BJ (cell line): Measurements from ENCODE around the gene RGMA. TPM values are rescaled to one million over a fixed set of nuclear protein-coding genes. Genes with fewer than 3 reads are reported as not detected.
A peak's percentile ranks its signal among the peaks of the same experiment; 100 is the strongest.

Experiments used
- CTCF ChIA-PET: fragments of 350-600 bp; formaldehyde crosslinking; extraction: SDS; loops from one replicate; lab custom pipeline; 2021; ENCODE audit warnings: antibody characterized with exemption, inconsistent platforms; lab: Yijun Ruan, JAX
- POLR2A ChIA-PET: fragments of 300-600 bp; sonication (Branson Sonifier 250); formaldehyde crosslinking; extraction: SDS; loops from one replicate; lab custom pipeline; 2021; ENCODE audit warnings: antibody characterized with exemption; lab: Charles Lee
- DNase-seq: peaks from one replicate; pipeline ENCODE4 v3.0.0-alpha.2; 2011; ENCODE audit warnings: low read depth
- H3K27me3 ChIP-seq: 2 replicates; pipeline ENCODE4 v1.6.0; 2011; ENCODE audit warnings: low read length; ENCODE audit not compliant: control insufficient read depth, insufficient read depth
- H3K36me3 ChIP-seq: 2 replicates; pipeline ENCODE4 v1.5.1; 2011; ENCODE audit warnings: low read length; ENCODE audit not compliant: control insufficient read depth, insufficient read depth
- H3K4me3 ChIP-seq: 2 replicates; pipeline ENCODE4 v1.5.1; 2011; ENCODE audit warnings: low read depth, mild to moderate bottlenecking, control low read depth, low read length
- polyA plus RNA-seq: library from polyadenylated mRNA; depleted of rRNA; stranded (reverse); fragments of >200 nt; gene quantifications from 2 replicates; pipeline ENCODE4 v1.2.3, GENCODE V29; 2011
- TF ChIP-seq, protein P1 (sequence below): IDR thresholded peaks from 2 replicates; pipeline ENCODE4 v1.5.1; 2011; ENCODE audit warnings: low read depth, mild to moderate bottlenecking, control low read depth, inconsistent platforms, low read length, moderate library complexity; ENCODE audit not compliant: insufficient read depth

RGMA gene
- polyA plus RNA-seq, 1 experiment = 0.34 TPM

GRCh38 chr15:93031103-93031464, 57.9 kb downstream of the RGMA start:
- ChIA-PET CTCF (interaction anchor here (1.0 to 6.3 kb wide), 13 partner anchors 10 to 1292 kb away, joined by 3 to 74 read pairs (median 5); no protein-coding TSS in a partner anchor), POLR2A (interaction anchor here (1.0 kb wide), 1 partner anchor 1089 kb away, joined by 4 read pairs; no protein-coding TSS in a partner anchor)
- peaks cover 9% of the 10 kb centered on the region for H3K36me3 ChIP-seq
- no peaks in the 10 kb centered on the region for H3K27me3 ChIP-seq
- TF ChIP-seq, protein P1, sequence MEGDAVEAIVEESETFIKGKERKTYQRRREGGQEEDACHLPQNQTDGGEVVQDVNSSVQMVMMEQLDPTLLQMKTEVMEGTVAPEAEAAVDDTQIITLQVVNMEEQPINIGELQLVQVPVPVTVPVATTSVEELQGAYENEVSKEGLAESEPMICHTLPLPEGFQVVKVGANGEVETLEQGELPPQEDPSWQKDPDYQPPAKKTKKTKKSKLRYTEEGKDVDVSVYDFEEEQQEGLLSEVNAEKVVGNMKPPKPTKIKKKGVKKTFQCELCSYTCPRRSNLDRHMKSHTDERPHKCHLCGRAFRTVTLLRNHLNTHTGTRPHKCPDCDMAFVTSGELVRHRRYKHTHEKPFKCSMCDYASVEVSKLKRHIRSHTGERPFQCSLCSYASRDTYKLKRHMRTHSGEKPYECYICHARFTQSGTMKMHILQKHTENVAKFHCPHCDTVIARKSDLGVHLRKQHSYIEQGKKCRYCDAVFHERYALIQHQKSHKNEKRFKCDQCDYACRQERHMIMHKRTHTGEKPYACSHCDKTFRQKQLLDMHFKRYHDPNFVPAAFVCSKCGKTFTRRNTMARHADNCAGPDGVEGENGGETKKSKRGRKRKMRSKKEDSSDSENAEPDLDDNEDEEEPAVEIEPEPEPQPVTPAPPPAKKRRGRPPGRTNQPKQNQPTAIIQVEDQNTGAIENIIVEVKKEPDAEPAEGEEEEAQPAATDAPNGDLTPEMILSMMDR = no peak
- no peak overlapping the region for H3K4me3 ChIP-seq
- no peak for DNase-seq

- ChIA-PET CTCF (interaction anchor here (0.5 to 6.3 kb wide), 31 partner anchors 9 to 1293 kb away, joined by 3 to 74 read pairs (median 4); no protein-coding TSS in a partner anchor), POLR2A (interaction anchor here (1.0 kb wide), 1 partner anchor 1090 kb away, joined by 4 read pairs; no protein-coding TSS in a partner anchor)
- Histone ChIP-seq H3K36me3 (peaks cover 11% of the 10 kb centered on the region), H3K4me3 (no peak overlapping the region), H3K27me3 (no peaks in the 10 kb centered on the region)
- TF ChIP-seq, protein P1 = peak; percentile 84
- DNase-seq = no peak
Observed at GRCh38 chr15:93030430-93031102, 58.4 kb downstream of the RGMA start.

- no peak for DNase-seq
- TF ChIP-seq, protein P1 = no peak
- H3K36me3 ChIP-seq = peaks cover 18% of the 10 kb centered on the region
- no peak overlapping the region for H3K4me3 ChIP-seq
- ChIA-PET CTCF (interaction anchor here (0.5 to 6.3 kb wide), 32 partner anchors 9 to 1294 kb away, joined by 3 to 74 read pairs (median 4); no protein-coding TSS in a partner anchor), POLR2A (interaction anchor here (1.0 kb wide), 1 partner anchor 1090 kb away, joined by 4 read pairs; no protein-coding TSS in a partner anchor)
- no peaks in the 10 kb centered on the region for H3K27me3 ChIP-seq
Observed at GRCh38 chr15:93029836-93030429, 59.1 kb downstream of the RGMA start.

- Histone ChIP-seq H3K27me3 (no peaks in the 10 kb centered on the region), H3K4me3 (no peak overlapping the region), H3K36me3 (peaks cover 23% of the 10 kb centered on the region)
- TF ChIP-seq, protein P1 = no peak
- DNase-seq = no peak
- ChIA-PET POLR2A (interaction anchor here (0.6 kb wide), 1 partner anchor 1176 kb away, joined by 5 read pairs; no protein-coding TSS in a partner anchor), CTCF (interaction anchor here (1.1 to 6.3 kb wide), 14 partner anchors 8 to 1294 kb away, joined by 3 to 74 read pairs (median 8); no protein-coding TSS in a partner anchor)
Observed at GRCh38 chr15:93029214-93029835, 59.7 kb downstream of the RGMA start.
